H1 (cell line): ENCODE data around the gene SLC22A3. TPM values are rescaled to one million over a fixed set of nuclear protein-coding genes. Genes with fewer than 3 reads are reported as not detected.

Source experiments
- CTCF ChIA-PET: fragments of 300-600 bp; sonication (Branson Sonifier 250); formaldehyde crosslinking; loops from one replicate; lab custom pipeline; 2021; ENCODE audit not compliant: partially characterized antibody; lab: Charles Lee
- POLR2A ChIA-PET: fragments of 300-600 bp; sonication (Branson Sonifier 250); formaldehyde crosslinking; loops from one replicate; lab custom pipeline; 2021; ENCODE audit warnings: inconsistent platforms; ENCODE audit not compliant: partially characterized antibody; lab: Charles Lee
- DNase-seq, 2 experiments: peaks; one replicate each; pipeline versions ENCODE4 v3.0.0 to v3.0.0-alpha.2; 2010 to 2022; ENCODE audit warnings: low spot score in 2 of 2, low read depth in 1 of 2, mixed read lengths in 1 of 2
- FAIRE-seq: peaks from 2 replicates; lab custom pipeline; 2011; peaks lifted over from hg19 to GRCh38; lab: Jason Lieb, UNC
- H2AFZ ChIP-seq: 2 replicates; pipeline ENCODE4 v1.8.1; 2012; ENCODE audit warnings: low read length, inconsistent platforms
- H2AK5ac ChIP-seq: 2 replicates; pipeline ENCODE4 v1.6.1; 2013; ENCODE audit warnings: low read depth, low read length
- H2BK120ac ChIP-seq: replicated peaks from 2 replicates; pipeline ENCODE3; 2013; ENCODE audit warnings: low read depth, low read length, inconsistent platforms
- H2BK12ac ChIP-seq: 2 replicates; pipeline ENCODE4 v1.6.1; 2013; ENCODE audit warnings: low read depth, low read length
- H2BK15ac ChIP-seq: 2 replicates; pipeline ENCODE4 v1.6.1; 2013; ENCODE audit warnings: low read length
- H2BK20ac ChIP-seq: 2 replicates; pipeline ENCODE4 v1.6.1; 2013; ENCODE audit warnings: low read length
- H2BK5ac ChIP-seq: 2 replicates; pipeline ENCODE4 v1.6.1; 2013; ENCODE audit warnings: low read depth, low read length
- H3K14ac ChIP-seq: 2 replicates; pipeline ENCODE4 v1.6.1; 2013; ENCODE audit warnings: inconsistent platforms; ENCODE audit not compliant: insufficient read length
- H3K18ac ChIP-seq: 2 replicates; pipeline ENCODE4 v1.6.1; 2013; ENCODE audit warnings: low read length; ENCODE audit errors: extremely low read depth
- H3K23ac ChIP-seq: 2 replicates; pipeline ENCODE4 v1.6.1; 2013; ENCODE audit warnings: inconsistent platforms; ENCODE audit not compliant: insufficient read length
- H3K23me2 ChIP-seq: 2 replicates; pipeline ENCODE4 v1.6.1; 2013; ENCODE audit warnings: low read depth, low read length
- H3K27ac ChIP-seq: 2 replicates; pipeline ENCODE4 v1.6.1; 2011; ENCODE audit warnings: low read depth, low read length, inconsistent platforms
- H3K27me3 ChIP-seq, 4 experiments: replicated peaks in 1 of 4; 1 replicate in 1 of 4; 2 replicates in 3 of 4; pipeline versions ENCODE4 v1.6.1 to v1.8.1; 2011 to 2013; ENCODE audit warnings: low read length in 3 of 4, mild to moderate bottlenecking in 3 of 4, inconsistent platforms in 2 of 4, mixed read lengths in 2 of 4, moderate library complexity in 1 of 4; ENCODE audit not compliant: control insufficient read depth in 3 of 4, insufficient read depth in 3 of 4; ENCODE audit errors: extremely low read depth in 1 of 4
- H3K36me3 ChIP-seq, 4 experiments: 2 replicates each; pipeline versions ENCODE4 v1.6.1 to v1.8.1; 2011 to 2013; ENCODE audit warnings: mild to moderate bottlenecking in 4 of 4, low read length in 3 of 4, moderate library complexity in 2 of 4, control low read depth in 1 of 4, inconsistent platforms in 1 of 4; ENCODE audit not compliant: insufficient read depth in 4 of 4, control insufficient read depth in 2 of 4
- H3K4ac ChIP-seq: replicated peaks from 2 replicates; pipeline ENCODE3; 2013; ENCODE audit warnings: low read length, low read depth, mixed read lengths, inconsistent platforms; ENCODE audit not compliant: insufficient read length
- H3K4me1 ChIP-seq, 4 experiments: replicated peaks in 1 of 4; 1 replicate in 1 of 4; 2 replicates in 3 of 4; pipeline versions ENCODE4 v1.6.1 to v1.8.1; 2011 to 2013; ENCODE audit warnings: low read length in 3 of 4, inconsistent platforms in 2 of 4, mixed read lengths in 1 of 4; ENCODE audit not compliant: insufficient read depth in 4 of 4, control insufficient read depth in 3 of 4
- H3K4me2 ChIP-seq, 2 experiments: 2 replicates each; pipeline versions ENCODE4 v1.6.1 to v1.8.1; 2011 to 2013; ENCODE audit warnings: low read depth in 2 of 2, low read length in 2 of 2, control low read depth in 1 of 2, inconsistent platforms in 1 of 2, mild to moderate bottlenecking in 1 of 2; ENCODE audit not compliant: insufficient read depth in 1 of 2
- H3K4me3 ChIP-seq, 4 experiments: fragments of 200-600, 300-600 bp in 1 of 4; sonication (generic), shearing (Covaris generic), sonication (Bioruptor Twin) in 1 of 4; 2 replicates each; pipeline versions ENCODE4 v1.5.1 to v1.8.1; 2011 to 2016; ENCODE audit warnings: low read length in 4 of 4, low read depth in 3 of 4, control low read depth in 2 of 4, inconsistent platforms in 2 of 4, mild to moderate bottlenecking in 2 of 4, mixed read lengths in 1 of 4, moderate library complexity in 1 of 4; ENCODE audit not compliant: insufficient read depth in 2 of 4; ENCODE audit errors: extremely low read depth in 1 of 4
- H3K56ac ChIP-seq: replicated peaks from 2 replicates; pipeline ENCODE3; 2013; ENCODE audit warnings: low read depth, mild to moderate bottlenecking, mixed read lengths, low read length, inconsistent platforms; ENCODE audit not compliant: insufficient read length
- H3K79me1 ChIP-seq: 2 replicates; pipeline ENCODE4 v1.6.1; 2013; ENCODE audit warnings: low read depth, low read length, control low read depth
- H3K79me2 ChIP-seq, 2 experiments: 2 replicates each; pipeline versions ENCODE4 v1.6.1 to v1.8.1; 2012 to 2013; ENCODE audit warnings: low read length in 2 of 2, mild to moderate bottlenecking in 2 of 2, inconsistent platforms in 1 of 2; ENCODE audit not compliant: insufficient read depth in 2 of 2, control insufficient read depth in 1 of 2
- H3K9ac ChIP-seq, 4 experiments: replicated peaks in 1 of 4; 1 replicate in 1 of 4; 2 replicates in 3 of 4; pipeline versions ENCODE4 v1.6.1 to v1.8.1; 2011 to 2013; ENCODE audit warnings: low read depth in 3 of 4, low read length in 3 of 4, control low read depth in 2 of 4, mild to moderate bottlenecking in 2 of 4, moderate library complexity in 2 of 4, inconsistent platforms in 1 of 4; ENCODE audit errors: extremely low read depth in 1 of 4
- H3K9me3 ChIP-seq, 2 experiments: 2 replicates each; pipeline versions ENCODE4 v1.6.1 to v1.8.1; 2012 to 2013; ENCODE audit warnings: mild to moderate bottlenecking in 2 of 2, moderate library complexity in 2 of 2, control low read depth in 1 of 2, inconsistent platforms in 1 of 2, low read depth in 1 of 2, low read length in 1 of 2, mixed read lengths in 1 of 2; ENCODE audit not compliant: insufficient read depth in 2 of 2
- H4K20me1 ChIP-seq, 2 experiments: replicated peaks in 1 of 2; 2 replicates each; pipeline versions ENCODE3 to v1.8.1; 2011 to 2013; ENCODE audit warnings: inconsistent platforms in 2 of 2, low read length in 2 of 2, mild to moderate bottlenecking in 1 of 2; ENCODE audit not compliant: insufficient read depth in 2 of 2, control insufficient read depth in 1 of 2
- H4K5ac ChIP-seq: 2 replicates; pipeline ENCODE4 v1.6.1; 2013; ENCODE audit warnings: low read length, low read depth, mixed read lengths, inconsistent platforms; ENCODE audit not compliant: insufficient read length
- H4K8ac ChIP-seq: 2 replicates; pipeline ENCODE4 v1.8.0; 2013; ENCODE audit warnings: mild to moderate bottlenecking, moderate library complexity, low read length, inconsistent platforms; ENCODE audit not compliant: insufficient read depth; ENCODE audit errors: extremely low read depth
- H4K91ac ChIP-seq: replicated peaks from 2 replicates; pipeline ENCODE3; 2013; ENCODE audit warnings: low read length, mixed read lengths, inconsistent platforms; ENCODE audit not compliant: insufficient read length
- CREB1 ChIP-seq: IDR thresholded peaks from 2 replicates; pipeline ENCODE4 v1.6.1; 2012; ENCODE audit warnings: inconsistent platforms
- CTCF ChIP-seq, 3 experiments: IDR thresholded peaks; 1 replicate in 2 of 3; 2 replicates in 1 of 3; pipeline versions ENCODE4 v1.5.1 to v1.6.1; 2011; ENCODE audit warnings: low read length in 3 of 3, mild to moderate bottlenecking in 3 of 3, inconsistent platforms in 2 of 3, low read depth in 1 of 3, moderate library complexity in 1 of 3; ENCODE audit not compliant: insufficient read depth in 1 of 3; ENCODE audit errors: control extremely low read depth in 1 of 3
- FOSL1 ChIP-seq: IDR thresholded peaks from 2 replicates; pipeline ENCODE4 v1.6.1; 2011; ENCODE audit warnings: mild to moderate bottlenecking, low read depth, low read length, moderate library complexity; ENCODE audit not compliant: insufficient read depth
- GTF2F1 ChIP-seq: IDR thresholded peaks from 2 replicates; pipeline ENCODE4 v1.6.1; 2012; ENCODE audit warnings: low read depth, low read length, improper control_type of control experiment, borderline replicate concordance
- KDM4A ChIP-seq: IDR thresholded peaks from one replicate; pipeline ENCODE4 v1.7.1; 2012; ENCODE audit warnings: low read depth, mild to moderate bottlenecking, moderate library complexity, low read length, inconsistent platforms; ENCODE audit not compliant: severe bottlenecking
- NANOG ChIP-seq: IDR thresholded peaks from 2 replicates; pipeline ENCODE4 v1.6.1; 2011; ENCODE audit warnings: low read length, low read depth, mild to moderate bottlenecking, inconsistent platforms; ENCODE audit not compliant: insufficient read depth, poor library complexity, severe bottlenecking
- RFX5 ChIP-seq: IDR thresholded peaks from 2 replicates; pipeline ENCODE4 v1.6.1; 2011; ENCODE audit warnings: low read depth, low read length, improper control_type of control experiment, borderline replicate concordance
- WGBS, 2 experiments: shearing (Covaris generic) in 1 of 2; methylation state at CpG; one replicate each; pipeline versions ENCODE4 v1.1.6 to v1.1.7; 2013 to 2015; ENCODE audit warnings: low lambda C conversion rate in 2 of 2, mixed read lengths in 2 of 2, inconsistent platforms in 1 of 2, low coverage in 1 of 2, missing lambda C conversion rate in 1 of 2; ENCODE audit not compliant: insufficient replicate concordance in 2 of 2, insufficient coverage in 1 of 2, insufficient read length in 1 of 2; ENCODE audit errors: extremely low coverage in 1 of 2, missing lambda C conversion rate in 1 of 2; 5-methylcytosine and 5-hydroxymethylcytosine counted together
- polyA plus RNA-seq, 7 experiments: library from polyadenylated mRNA; depleted of rRNA in 3 of 7; stranded (reverse) in 5 of 7; unstranded in 2 of 7; fragments of >200 nt in 5 of 7; fragments of 200-250 nt in 2 of 7; gene quantifications; 1 replicate in 5 of 7; 2 replicates in 1 of 7; 4 replicates in 1 of 7; pipeline versions ENCODE4 v1.2.1 to v1.2.3, GENCODE V29; 2011 to 2013; ENCODE audit warnings: missing spikeins in 2 of 7, mixed read lengths in 2 of 7
- total RNA-seq: library from RNA; stranded (reverse); fragmentation: NEBNext Ultra II Directional; extraction: Animal tissue kit (Norgen Biotek cat#: 25700); gene quantifications from 2 replicates; pipeline ENCODE4 v1.2.1, GENCODE V29; 2021

SLC22A3 gene
- total and polyA plus RNA-seq, 2 of the 8 experiments (the other 6 are each of a cell fraction or from before 2014, with no cell fraction given) = 1.0 to 2.9 TPM

- H3K23ac ChIP-seq = no peak overlapping the region
- H3K79me1 ChIP-seq = no peaks in the 10 kb centered on the region
- H2BK20ac ChIP-seq = no peak overlapping the region
- no peak overlapping the region for H4K8ac ChIP-seq
- no peak overlapping the region for H3K56ac ChIP-seq
- DNase-seq (no peak), FAIRE-seq (no peak)
- H3K23me2 ChIP-seq = peaks cover 1% of the 10 kb centered on the region; the same call in 1 of the 2 replicates
- no peak overlapping the region for H3K4me3 ChIP-seq
- H2AK5ac ChIP-seq = no peak overlapping the region
- no peaks in the 10 kb centered on the region for H3K36me3 ChIP-seq
- WGBS, 2 experiments = 82% methylated on average over 8 of the region's 8 CpGs; no CpG with 5 or more reads in 1 of the 2 experiments
- H2BK12ac ChIP-seq = no peak overlapping the region
- H3K27me3 ChIP-seq = no peaks in the 10 kb centered on the region
- no peak overlapping the region for H3K14ac ChIP-seq
- no peaks in the 10 kb centered on the region for H4K20me1 ChIP-seq
- no peak overlapping the region for H2BK15ac ChIP-seq
- H3K9ac ChIP-seq = no peak overlapping the region
- no peaks in the 10 kb centered on the region for H3K79me2 ChIP-seq
- CTCF ChIA-PET = interaction anchor here (0.9 to 1.3 kb wide), 3 partner anchors 13 to 296 kb away, joined by 3 read pairs; no protein-coding TSS in a partner anchor
- H3K27ac ChIP-seq = no peak overlapping the region
- H2BK5ac ChIP-seq = no peak overlapping the region
- H2AFZ ChIP-seq = 0 out of 2 replicates have a peak overlapping the region, but pooled peaks have one; percentile 5
- peaks cover 0 to 11% (median 6%) of the 10 kb centered on the region in 4 experiments; a peak in 5 of 7 replicates for H3K4me1 ChIP-seq
- no peaks in the 10 kb centered on the region for H3K9me3 ChIP-seq
- H3K4ac ChIP-seq = no peak overlapping the region
- POLR2A ChIA-PET = no interaction called here
- TF ChIP-seq CREB1 (no peak), NANOG (no peak), CTCF (IDR thresholded peaks at IDR 0.05; ENCODE audit: control extremely low read depth in 1 of 3, insufficient read depth in 1 of 3, low read depth in 1 of 3, low read length in 3 of 3) (no peak), KDM4A (no peak), RFX5 (no peak), GTF2F1 (no peak), FOSL1 (no peak)
- no peak overlapping the region for H3K18ac ChIP-seq
- no peak overlapping the region for H4K5ac ChIP-seq
- no peak overlapping the region for H3K4me2 ChIP-seq
- H2BK120ac ChIP-seq = no peak overlapping the region
- H4K91ac ChIP-seq = no peak overlapping the region
Measured at GRCh38 chr6:160431791-160432404, 83.7 kb downstream of the SLC22A3 start.
